NCI-H187 treated with DMSO at 0.1 percent for 48 hours (cell line): ENCODE results near the gene CRYBB2.
"Not testable (repeated sequence)": the region's sequence is repeated elsewhere in the genome, so short reads cannot be mapped to it uniquely, and the experiment has no call there.

Experiments used
- DNase-seq: peaks from one replicate; lab custom pipeline; 2025; lab: John Stamatoyannopoulos, UW

The CRYBB2 gene

DNA sequence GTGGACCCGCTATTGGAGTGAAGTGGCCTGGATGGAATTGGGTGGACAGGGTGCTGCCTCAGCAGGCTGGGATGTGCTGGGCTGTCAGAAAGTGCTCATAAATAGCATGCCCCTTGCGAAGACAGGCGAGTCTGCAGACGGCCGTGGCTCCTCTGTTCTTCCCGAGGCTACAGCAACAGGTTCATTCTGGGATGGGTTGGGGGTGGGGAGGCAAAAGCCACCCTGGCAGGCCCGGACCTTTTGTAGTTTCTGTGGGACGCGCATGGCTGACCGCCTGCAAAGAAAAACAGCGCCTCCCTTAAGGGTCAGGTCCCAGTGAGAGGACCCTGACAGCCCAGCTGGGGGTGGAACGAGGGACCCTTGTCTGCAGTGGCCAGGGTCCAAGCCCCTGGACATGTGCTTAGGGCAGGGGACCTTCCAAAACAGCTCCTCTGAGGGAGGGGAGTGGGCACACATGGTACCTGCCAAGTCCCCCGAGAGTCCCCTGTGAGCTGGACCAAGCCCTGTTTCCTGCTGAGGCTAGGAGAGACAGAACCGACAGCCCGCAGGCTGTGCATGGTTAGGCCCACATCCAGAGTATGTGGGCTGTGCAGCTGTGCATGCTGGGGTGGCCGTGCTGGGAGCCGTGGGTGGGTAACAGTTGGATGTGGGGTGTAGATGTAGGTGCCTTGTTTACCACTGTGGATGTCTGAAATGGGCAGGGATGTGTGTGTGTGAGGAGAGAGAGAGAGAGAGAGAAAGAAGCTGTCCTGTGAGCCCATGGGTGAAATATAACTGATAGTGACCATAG lies 19.5 kb upstream of the CRYBB2 start, which contains the start of gene CRYBB3:
Gene CRYBB3 (plus strand): TSS at position 128 of the 790 bp plus-strand sequence. CDS start 1,539 bp downstream, outside the sequence.
- DNase-seq, result no peak

DNA sequence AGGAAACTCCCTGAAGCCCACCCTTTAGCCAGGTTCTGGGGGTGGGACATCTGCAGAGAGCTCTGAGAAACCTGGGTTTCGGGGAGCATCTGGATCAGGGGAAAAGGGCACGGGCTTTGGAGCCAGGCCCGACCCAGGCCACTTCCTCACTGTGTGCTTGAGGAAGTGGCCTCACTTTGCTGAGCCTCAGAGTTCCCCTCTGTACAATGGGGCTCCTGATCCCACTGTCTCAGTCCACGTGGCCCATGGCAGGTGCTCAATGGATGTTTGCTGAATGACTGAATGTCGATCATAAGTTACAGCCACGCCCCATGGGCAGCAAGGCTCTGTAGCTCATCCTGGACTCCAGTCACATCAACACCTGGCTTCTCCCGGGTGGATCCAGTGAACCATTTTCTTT lies 18.5 kb upstream of the CRYBB2 start:
- DNase-seq, result no peak

DNA sequence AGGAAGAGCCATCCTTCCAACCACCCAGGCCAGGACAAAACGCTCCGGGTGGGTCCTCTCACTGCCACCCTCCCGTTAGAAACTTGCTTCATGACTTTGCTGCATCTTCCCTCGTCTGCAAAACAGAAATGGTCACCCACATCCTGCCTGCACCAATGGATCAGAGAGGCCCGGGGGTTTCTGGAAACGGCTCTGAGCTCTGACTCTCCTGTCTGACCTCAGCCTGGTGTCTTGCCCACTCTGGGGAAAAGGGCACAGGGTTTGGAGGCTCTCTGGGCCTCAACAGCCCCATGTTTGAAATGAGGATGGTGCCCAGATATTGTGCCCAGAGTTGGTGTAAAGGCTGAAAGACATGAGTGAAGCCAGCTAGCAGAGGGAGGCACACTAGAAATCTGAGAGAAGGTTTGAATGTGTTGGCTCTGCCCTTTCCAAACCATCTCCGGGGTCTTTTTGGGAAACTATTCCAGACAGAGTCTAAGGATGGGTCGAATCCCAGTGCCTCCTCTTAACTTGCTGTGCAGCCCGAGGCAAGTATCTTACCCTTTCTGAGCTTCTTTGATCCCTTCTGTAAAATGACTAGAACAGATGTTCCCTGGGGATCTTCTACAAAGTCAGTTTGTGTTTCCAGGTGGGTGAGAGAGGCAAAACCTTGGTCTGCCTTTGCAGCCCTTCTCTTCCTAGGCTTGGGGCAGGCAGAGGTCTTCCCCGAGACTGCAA lies 17.7 kb upstream of the CRYBB2 start:
- no peak for DNase-seq

DNA sequence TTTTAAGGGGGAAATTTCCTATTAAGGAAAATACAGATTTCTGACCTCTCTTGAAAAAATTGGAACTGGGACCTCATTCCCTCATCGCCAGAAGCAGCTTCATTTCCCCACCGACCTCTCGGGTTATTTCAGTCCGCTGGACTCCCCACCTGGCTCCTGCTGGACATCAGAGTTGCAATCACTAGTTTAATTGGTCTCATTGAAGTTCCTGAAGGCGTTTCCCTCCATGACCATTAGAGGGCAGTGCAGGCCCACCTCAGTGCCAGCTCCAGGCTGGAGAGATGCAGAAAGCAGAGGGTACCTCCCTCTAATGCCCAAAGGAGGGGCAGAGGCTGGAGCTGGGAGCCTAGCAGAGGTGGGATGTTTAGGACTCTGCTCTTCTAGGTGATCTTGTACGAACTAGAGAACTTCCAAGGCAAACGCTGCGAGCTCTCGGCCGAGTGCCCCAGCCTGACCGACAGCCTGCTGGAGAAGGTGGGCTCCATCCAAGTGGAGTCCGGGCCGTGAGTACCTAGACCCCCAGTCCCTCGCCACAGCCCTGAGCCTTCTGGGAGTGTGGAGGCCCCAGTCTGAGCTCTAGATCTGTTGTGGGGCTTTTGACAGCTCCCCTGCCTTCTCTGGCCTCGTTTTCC lies 17.0 kb upstream of the CRYBB2 start:
- no peak for DNase-seq

DNA sequence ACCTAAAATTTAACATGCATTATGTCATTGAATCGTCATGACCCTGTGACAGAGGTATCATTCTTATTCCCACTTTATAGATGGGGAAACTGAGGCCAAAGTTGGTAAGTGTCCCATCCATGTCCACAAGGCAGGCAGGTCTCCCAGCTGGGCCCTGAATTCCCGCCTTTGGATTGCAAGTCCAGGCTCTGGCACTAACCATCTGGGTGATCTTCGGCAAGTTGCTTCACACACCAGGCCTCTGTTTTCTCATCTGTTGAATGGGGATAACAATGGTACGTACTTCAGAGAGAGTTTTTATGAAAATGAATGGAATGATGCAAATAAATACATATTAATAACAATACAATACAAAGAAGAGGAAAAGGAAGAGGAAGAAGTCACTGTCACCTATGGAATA lies 16.4 kb upstream of the CRYBB2 start:
- DNase-seq, result no peak

DNA sequence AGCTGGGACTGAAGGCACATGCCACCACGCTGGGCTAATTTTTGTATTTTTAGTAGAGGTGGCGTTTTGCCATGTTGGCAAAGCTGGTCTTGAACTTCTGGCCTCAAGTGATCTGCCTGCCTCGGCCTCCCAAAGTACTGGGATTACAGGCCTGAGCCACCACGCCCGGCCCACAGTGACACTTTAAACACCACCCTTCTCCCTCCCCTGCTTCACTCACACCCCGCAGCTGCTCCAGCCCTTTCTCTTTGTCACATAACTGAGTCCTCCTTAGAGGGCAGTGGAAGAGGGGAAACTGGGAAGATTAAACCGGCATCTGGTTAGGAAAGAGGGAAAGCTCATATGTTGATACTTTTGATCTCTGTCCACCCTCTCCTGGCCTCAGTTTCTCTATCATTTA lies 14.9 kb upstream of the CRYBB2 start:
- DNase-seq, result not testable (repeated sequence)

DNA sequence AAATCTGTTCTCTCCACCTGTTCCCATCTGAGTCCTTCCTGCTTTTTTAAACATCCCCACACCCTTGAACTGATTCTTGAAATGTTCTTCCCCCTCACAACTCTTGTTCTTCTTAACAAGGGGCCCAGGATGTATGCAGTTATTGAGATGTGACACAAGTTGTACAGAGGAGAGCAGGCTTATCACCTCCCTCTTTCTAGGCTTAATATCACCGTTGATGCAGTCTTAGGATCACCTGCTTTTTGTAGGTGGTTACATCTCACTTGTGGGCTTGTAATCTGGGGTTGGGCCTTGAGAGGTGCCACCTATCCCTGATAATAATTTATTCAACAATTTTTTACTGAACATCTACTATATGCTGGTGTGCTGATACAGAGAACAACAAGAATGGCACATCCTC lies 13.6 kb upstream of the CRYBB2 start:
- no peak for DNase-seq

DNA sequence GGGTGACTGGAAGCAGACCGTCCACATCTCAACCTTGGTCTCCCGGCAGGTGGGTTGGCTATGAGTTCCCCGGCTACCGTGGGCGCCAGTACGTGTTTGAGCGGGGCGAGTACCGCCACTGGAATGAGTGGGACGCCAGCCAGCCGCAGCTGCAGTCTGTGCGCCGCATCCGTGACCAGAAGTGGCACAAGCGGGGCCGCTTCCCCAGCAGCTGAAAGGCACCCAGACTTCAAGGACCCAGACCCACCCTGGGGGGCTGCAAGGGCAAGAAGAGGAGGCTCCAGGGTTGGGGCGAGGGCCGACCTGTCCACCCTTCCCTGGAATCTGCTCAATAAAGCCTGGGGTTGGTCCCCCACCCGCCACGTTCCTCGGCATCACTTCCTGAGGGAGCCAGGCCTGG lies 12.4 kb upstream of the CRYBB2 start:
- no peak for DNase-seq

DNA sequence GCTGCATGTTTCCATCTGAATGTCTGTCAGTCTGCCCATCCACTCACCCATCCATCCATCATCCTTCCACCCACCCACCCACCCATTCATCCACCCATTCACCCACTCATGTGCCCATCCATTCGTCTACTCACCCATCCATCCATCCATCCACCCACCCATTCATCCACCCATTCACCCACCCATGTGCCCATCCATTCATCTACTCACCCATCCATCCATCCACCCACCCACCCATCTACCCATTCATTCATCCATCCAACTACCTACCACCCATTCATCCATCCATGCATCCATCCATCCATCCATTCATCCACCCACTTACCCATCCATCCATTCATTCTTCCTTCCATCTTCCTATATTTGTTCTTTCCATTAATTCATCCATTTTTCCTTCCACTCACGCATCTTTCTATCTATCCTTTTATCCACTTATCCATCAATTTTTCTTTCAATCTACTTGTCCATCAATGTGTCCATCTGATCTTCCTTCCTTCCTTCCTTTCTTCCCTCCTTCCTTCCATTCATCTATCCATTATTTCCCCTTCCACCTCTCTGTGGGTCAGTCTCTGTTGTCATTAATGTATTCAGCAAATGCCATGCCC lies 11.8 kb upstream of the CRYBB2 start:
- DNase-seq, result no peak

DNA sequence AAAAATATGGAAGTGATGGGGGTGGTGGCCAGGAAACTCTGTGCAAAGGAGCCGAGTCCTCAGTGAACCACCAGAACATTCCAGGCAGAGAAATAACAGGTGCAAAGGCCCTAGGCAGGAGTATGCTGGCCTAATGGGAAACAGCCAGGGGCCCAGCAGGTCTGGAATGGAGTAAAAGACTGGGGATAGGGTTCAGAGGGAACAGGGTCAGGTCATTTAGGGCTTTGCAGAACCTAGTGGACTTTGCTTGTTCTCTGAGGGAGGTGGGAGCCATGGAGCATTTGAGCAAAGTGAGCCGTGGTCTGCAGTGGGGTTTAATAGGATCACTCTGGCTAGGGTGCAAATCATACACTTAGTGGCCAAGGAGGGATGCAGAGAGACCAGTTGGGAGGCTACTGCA lies 11.1 kb upstream of the CRYBB2 start:
- no peak for DNase-seq

DNA sequence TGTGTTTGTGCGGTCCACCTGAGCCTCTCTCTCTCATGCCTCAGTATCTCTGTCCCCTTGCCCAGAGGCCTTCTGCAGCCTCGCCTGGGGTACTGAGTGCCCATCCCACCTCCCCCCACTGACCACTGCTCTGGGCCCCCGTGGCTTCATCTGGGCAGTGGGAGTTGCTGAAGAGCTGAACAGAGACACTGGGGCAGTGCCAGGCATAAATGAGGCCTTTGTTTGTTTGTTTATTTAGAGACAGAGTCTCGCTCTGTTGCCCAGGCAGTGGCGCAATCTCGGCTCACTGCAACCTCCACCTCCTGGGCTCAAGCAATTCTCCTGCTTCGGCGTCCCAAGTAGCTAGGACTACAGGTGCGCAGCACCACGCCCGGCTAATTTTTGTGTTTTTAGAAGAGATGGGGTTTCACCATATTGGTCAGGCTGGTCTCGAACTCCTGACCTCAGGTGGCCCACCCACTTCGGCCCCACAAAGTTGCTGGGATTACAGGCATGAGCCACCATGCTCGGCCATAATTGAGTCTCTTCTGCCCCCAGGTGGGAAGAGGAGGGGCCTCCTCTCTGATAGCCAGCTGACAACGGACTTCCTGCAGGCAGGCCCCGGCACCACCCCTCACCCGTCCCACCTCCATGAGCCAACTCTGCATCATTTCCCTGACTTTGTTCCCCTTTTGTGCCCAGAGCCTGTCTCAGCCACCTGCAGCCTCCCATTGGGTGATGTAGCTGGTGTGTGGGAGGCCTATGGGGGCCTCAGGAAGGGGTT lies 10.5 kb upstream of the CRYBB2 start:
- DNase-seq, result no peak

DNA sequence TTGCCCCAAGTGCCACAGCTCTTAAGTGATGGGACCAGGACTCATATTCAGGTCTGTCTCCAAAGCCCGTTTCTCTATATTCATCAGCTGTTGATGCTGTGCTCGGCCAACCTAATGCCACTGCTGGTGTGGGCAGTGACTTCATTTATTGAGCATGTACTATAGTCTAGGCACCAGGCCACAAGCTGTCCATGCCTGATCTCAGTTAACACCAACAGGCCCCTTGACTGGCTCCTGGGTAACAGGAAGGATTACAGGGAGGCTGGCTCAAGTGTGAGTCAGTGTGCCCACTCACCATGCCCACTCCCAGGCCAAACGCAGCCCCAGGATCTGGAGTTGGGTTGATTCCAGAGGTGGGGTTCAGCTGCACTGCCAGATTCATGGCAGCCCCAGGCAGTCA lies 8.6 kb upstream of the CRYBB2 start:
- DNase-seq, result no peak

DNA sequence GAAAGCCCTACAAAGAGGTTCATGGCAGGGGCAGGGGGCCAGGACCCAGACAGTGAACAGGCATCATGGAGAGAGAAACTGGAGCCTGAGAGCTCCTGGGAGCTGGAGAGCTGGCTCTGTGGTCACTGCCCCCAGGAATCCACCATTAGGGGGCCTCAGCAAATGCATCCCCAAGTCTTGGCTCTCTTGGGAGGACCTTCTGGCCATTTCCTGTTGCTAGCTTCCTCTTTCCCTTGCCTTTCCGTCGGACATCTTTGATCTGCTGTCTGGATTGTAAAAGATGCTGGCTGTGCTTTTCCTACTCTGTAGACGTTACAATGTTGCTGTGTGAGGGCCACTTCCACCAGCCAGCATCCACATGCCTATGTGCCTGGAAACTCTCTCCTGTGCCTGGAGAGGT lies 7.1 kb upstream of the CRYBB2 start:
- no peak for DNase-seq

DNA sequence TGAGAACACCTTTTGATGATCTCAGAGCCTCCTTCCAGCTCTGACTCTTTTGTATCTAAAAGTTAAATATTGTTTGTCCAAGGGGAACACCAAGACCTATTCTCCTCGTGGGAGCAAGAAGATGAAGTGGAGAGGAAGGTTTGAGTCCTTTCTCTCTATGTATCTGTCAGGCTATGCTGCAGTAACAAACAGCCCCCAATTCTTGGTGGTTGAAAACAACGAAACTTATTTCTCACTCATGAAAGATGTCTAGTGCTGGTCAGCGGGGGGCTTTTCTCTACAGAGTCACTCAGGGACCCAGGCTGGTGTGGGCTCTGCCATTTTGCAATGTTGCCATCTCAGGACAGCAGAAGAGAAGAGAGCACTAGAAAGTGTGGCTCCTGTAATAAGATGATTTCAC lies 6.2 kb upstream of the CRYBB2 start:
- no peak for DNase-seq

DNA sequence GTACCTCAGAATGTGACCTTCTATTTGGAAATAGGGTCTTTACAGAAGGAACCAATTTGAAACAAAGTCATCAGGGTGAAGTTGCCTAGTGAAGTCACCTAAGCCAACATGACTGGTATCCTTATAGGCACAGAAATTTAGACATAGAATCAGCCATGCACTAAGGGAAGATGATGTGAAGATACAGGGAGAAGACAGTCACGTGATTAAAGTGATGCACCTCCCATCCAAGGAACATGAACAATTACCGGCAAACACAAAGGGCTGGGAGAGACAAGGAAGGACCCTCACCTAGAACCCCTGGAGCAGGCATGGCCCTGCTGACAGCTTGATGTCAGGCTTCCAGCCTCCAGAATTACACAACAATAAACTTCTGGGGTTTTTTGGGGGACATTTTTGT lies 3.2 kb upstream of the CRYBB2 start:
- DNase-seq, result no peak

DNA sequence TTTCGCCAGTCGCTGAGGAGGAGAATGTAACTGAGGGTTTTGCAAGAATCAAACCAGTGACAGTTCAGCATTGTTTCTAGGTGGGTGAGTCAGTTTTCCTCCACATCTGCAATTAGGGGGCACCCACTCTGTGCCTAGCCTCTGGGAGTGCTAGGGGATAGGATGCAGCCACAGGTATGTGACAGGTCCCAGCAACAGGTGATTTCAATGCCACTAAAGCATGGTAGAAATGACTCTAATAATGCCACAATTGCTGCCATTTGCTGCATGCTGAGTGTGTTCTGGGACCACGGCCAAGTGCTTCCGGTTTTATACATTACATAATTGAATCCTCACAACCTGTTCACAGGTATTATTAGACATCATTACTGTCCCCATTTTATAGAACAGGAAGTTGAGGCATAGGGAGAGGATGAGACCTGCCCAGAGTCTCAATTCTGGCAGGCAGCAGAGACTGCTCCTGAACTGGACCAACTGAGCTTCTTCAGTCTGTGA lies 556 bp downstream of the CRYBB2 start:
- DNase-seq, result no peak

DNA sequence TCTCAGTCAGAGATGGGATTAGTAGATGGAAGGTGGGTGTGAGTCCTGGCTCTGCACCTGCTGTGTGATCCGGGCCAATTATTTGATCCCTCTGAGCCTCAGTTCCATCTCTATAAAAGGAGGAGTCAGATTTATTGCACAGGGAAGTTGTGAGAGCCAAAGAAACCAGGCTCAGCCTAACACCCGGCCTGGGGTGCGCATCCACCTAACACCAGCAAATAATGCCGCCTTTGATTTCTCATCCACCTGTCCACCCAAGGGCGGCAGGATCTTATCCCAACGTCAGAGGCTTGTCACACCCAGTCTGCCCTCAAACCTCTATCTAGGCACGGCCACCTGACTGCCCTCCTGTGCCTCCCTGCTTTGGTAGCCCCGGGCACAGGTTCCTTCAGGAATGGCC lies 2.4 kb downstream of the CRYBB2 start:
- DNase-seq, result no peak

DNA sequence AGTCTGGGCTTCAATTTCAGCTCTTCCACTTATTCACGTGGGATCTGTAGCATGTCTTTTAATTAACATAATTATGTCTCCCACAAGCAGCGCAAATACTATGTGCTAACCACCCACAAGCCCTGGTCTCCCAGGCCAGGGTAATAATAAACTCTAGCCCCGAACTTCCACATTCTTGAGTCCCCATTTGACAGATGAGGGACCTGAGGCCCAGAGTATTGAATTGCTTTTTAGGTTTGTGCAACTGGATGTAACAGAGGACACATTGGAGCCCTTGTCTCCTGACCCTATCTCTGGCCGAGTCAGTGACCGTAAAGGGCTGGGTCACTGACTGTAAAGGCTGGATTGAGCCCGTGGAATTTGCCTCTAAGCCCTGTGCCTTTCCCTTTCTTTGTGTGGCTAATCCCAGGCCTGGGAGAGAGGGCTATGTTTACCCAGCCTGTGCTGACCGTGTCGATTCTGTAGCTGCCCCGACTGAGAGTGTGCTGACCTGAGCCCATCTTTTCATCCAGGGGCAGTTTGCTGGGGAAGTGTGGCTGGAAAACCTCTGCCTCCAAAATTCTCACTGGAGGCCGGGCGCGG lies 3.9 kb downstream of the CRYBB2 start:
- no peak for DNase-seq

DNA sequence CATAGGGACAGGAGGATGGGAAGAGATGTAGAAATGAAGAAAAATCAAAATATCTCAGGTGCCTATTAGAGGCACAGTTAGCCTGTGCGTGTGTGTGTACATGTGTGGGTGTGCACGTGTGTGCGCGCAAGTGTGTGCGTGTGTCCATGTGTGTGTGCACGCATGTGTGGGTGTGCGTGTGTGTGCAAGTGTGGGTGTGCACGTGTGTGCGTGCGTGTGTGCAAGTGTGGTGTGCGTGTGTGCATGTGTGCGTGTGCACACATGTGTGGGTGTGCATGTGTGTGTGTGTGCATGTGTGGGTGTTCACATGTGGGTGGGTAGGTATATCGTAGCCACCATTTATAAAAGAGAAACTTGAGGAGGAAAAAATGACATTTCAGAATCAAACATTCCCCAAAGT lies 9.4 kb downstream of the CRYBB2 start:
- no peak for DNase-seq

DNA sequence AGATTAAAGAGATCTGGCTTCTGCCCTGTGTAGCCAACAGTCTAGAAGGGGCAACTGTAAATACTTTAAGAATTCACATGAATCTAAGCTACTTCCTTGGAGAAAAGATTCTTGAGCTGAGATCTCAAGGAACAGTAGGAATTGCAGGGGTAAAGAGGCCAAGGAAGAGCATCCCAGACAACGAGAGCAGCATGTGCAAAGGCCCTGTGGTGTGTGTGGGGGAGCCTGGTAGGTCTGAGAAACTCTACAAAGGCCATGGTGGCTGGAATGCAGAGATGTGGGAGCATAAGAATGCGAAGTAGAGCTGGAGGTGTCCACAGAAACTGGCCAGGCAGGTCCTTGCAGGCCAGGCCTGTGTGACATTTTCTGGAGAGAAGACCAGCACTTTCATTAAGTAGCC lies 11.3 kb downstream of the CRYBB2 start:
- not testable (repeated sequence) for DNase-seq

DNA sequence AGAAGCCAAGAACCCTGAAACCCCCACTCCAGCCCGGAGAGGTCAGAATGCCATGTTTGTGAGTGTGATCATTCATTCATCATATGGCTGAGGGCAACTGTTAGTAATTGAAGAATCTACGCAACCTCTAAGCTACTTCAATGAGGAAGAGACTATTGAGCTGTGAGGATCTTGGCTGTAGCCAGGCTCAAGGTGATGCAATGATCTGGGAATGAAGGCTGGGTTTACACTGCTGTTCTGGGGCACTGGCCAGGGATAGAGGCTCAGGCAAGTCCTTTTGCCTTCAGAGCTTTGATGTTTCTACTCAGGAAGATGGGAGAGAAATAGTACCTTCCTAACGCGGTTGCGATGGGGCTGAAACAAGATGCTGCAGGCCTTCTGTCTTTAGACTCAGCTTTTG lies 12.9 kb downstream of the CRYBB2 start:
- no peak for DNase-seq
